K562 treated with DMSO at 1 percent for 24 hours (cell line): ENCODE data around the gene TMEM235. TPM values are rescaled to one million over a fixed set of nuclear protein-coding genes. Genes with fewer than 3 reads are reported as not detected.

Experiments used
- total RNA-seq: library from RNA; unstranded; fragments of 300-600 nt; gene quantifications from 2 replicates; pipeline ENCODE4 v1.2.3, GENCODE V29; 2022; ENCODE audit warnings: low read depth; ENCODE audit not compliant: insufficient read depth

Gene TMEM235
- not detected in 2 replicates for total RNA-seq

GRCh38 chr17:78230996-78231935, at the start of gene TMEM235:
TMEM235 (plus strand) TSS chr17:78231631; CDS start chr17:78232024, 393 bp downstream.

DNA sequence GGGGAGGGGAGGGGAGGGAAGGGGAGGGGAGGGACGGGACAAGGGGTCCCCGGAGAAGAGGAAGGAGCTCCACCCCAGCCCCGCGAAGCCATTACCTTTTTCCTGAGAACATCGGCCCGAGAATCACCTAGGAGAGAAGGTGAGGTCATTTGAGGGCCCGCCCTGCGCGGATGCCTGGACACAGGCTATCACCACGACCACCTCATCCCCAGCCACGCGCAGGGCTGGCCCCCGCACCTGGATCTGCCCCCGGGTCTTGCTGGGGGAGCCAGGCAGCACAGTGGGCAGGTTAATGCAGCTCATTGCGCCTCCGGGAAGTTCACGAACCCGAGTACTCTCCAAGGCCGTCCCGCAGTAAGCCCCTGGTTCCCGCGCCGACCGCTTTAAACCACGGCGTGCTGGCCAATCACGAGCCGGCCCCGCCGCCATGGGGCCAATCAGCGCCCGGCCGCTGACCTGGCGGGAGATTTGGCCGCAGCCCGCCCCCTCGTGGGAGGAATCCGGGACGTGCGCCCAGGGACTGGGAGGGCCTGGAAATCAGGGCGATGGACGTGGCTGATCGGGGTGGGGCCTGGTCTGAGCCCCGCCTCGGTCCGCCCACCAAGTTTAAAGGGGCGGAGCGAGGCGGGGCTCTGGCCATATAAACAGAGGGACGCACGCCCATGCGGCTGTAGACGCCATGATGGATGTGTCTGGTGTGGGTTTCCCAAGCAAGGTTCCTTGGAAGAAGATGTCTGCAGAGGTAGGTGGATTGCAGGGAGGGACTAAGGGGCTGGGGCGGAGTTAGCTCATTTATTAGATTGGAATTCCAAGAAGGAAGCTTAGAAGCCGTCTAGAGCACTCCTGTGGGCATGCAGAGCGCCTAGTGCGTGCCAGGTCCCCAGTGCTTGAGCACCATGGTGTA, 44.5 kb upstream of the TMEM235 start, which contains the start of the genes AFMID and TK1:
Gene AFMID, plus strand, starts transcription at position 671 of the 904 bp plus-strand sequence. Its CDS starts 9 bp downstream, at position 680.
Gene TK1, minus strand, starts transcription at position 361 of the 904 bp plus-strand sequence. Its CDS starts 58 bp downstream, at position 303.

DNA sequence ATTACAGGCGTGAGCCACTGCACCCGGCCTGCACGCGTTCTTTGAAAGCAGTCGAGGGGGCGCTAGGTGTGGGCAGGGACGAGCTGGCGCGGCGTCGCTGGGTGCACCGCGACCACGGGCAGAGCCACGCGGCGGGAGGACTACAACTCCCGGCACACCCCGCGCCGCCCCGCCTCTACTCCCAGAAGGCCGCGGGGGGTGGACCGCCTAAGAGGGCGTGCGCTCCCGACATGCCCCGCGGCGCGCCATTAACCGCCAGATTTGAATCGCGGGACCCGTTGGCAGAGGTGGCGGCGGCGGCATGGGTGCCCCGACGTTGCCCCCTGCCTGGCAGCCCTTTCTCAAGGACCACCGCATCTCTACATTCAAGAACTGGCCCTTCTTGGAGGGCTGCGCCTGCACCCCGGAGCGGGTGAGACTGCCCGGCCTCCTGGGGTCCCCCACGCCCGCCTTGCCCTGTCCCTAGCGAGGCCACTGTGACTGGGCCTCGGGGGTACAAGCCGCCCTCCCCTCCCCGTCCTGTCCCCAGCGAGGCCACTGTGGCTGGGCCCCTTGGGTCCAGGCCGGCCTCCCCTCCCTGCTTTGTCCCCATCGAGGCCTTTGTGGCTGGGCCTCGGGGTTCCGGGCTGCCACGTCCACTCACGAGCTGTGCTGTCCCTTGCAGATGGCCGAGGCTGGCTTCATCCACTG, 17.3 kb upstream of the TMEM235 start, which contains the start of gene BIRC5:
Gene BIRC5, plus strand, starts transcription at position 238 of the 690 bp plus-strand sequence. Its CDS starts 64 bp downstream, at position 302.

Other genes with a start within 250 kb of the TMEM235 start
- 154 and 173 TPM in 2 replicates for gene TMC6, start 102.9 kb upstream of the TMEM235 start, total RNA-seq
- 4.5 and 14.1 TPM in 2 replicates for gene TMC8, start 100.9 kb upstream of the TMEM235 start, total RNA-seq
- 1.7 TPM in 1 of 2 replicates, not detected in the other for gene C17orf99, start 85.2 kb upstream of the TMEM235 start, total RNA-seq
- gene SYNGR2, start 63.0 kb upstream of the TMEM235 start, total RNA-seq, result 173 and 192 TPM in 2 replicates
- gene TK1, start 44.6 kb upstream of the TMEM235 start, total RNA-seq, result 431 and 472 TPM in 2 replicates
- gene AFMID, start 44.3 kb upstream of the TMEM235 start, total RNA-seq, result 38.0 and 49.6 TPM in 2 replicates
- gene BIRC5, start 17.4 kb upstream of the TMEM235 start, total RNA-seq, result 75.9 and 80.9 TPM in 2 replicates
- gene SOCS3, start 128.4 kb downstream of the TMEM235 start, total RNA-seq, result 23.0 and 24.9 TPM in 2 replicates
- 39.8 and 41.5 TPM in 2 replicates for gene PGS1, start 147.0 kb downstream of the TMEM235 start, total RNA-seq